Uterus (tissue), 4 donors: ENCODE results near the gene PCSK9. TPM values are rescaled to one million over a fixed set of nuclear protein-coding genes. Genes with fewer than 3 reads are reported as not detected.

Experiments used
- DNase-seq, 2 donors: peaks; one replicate each; pipeline ENCODE4 v3.0.0-alpha.2; 2019 to 2020
- H3K27ac ChIP-seq, 2 donors: fragments of 200-600 bp; sonication (generic); 1 replicate in 1 of 2; 2 replicates in 1 of 2; pipeline ENCODE4 v1.5.1; 2016 to 2018
- H3K27me3 ChIP-seq, 2 donors: fragments of 200-600 bp; sonication (generic); one replicate each; pipeline ENCODE4 v1.5.1; 2018 to 2019; ENCODE audit warnings: control low read depth in 1 of 2
- H3K36me3 ChIP-seq, 2 donors: fragments of 200-600 bp; sonication (generic); one replicate each; pipeline ENCODE4 v1.5.1; 2019; ENCODE audit warnings: control low read depth in 1 of 2
- H3K4me1 ChIP-seq, 2 donors: fragments of 200-600 bp; sonication (generic); one replicate each; pipeline ENCODE4 v1.5.1; 2018 to 2019; ENCODE audit warnings: control low read depth in 1 of 2
- H3K4me3 ChIP-seq, 2 donors: fragments of 200-600 bp; sonication (generic); 1 replicate in 1 of 2; 2 replicates in 1 of 2; pipeline ENCODE4 v1.5.1; 2018 to 2019; ENCODE audit warnings: mild to moderate bottlenecking in 1 of 2
- H3K9me3 ChIP-seq, 2 donors: fragments of 200-600 bp; sonication (generic); one replicate each; pipeline ENCODE4 v1.5.1; 2019; ENCODE audit warnings: control low read depth in 1 of 2
- CTCF ChIP-seq, 4 experiments: fragments of 200-600 bp in 2 of 4; fragments of 450-650 bp in 2 of 4; sonication (generic) in 2 of 4; IDR thresholded peaks; one replicate each; pipeline ENCODE4 v1.5.1; 2016 to 2019; ENCODE audit warnings: antibody characterized with exemption in 4 of 4, mild to moderate bottlenecking in 2 of 4, moderate library complexity in 1 of 4
- POLR2A ChIP-seq, 2 donors: fragments of 450-650 bp; IDR thresholded peaks; one replicate each; pipeline ENCODE4 v1.6.1; 2016; ENCODE audit warnings: antibody characterized with exemption in 2 of 2, mild to moderate bottlenecking in 1 of 2, moderate library complexity in 1 of 2
- intact Hi-C: fragments of 100-400 bp; cut with DNase I; formaldehyde crosslinking; loops from one replicate; pipeline ENCODE4 v1.15.1; 2023; ENCODE audit warnings: low total_unique reads
- total RNA-seq, 4 donors: library from RNA; depleted of rRNA in 3 of 4; stranded (reverse); fragments of >200 nt in 3 of 4; gene quantifications; one replicate each; pipeline versions ENCODE4 v1.1.0 to v1.2.4, GENCODE V29; 2014 to 2023
- donor health status: DM: yes; HTN: yes; CAD: no.

Gene PCSK9
- total RNA-seq, 4 donors from 2014 or later: 2.9 TPM; not detected in 3

- Histone ChIP-seq H3K36me3 (no peaks in the 10 kb centered on the region), H3K4me1 (no peaks in the 10 kb centered on the region), H3K27ac (no peak overlapping the region), H3K27me3 (no peaks in the 10 kb centered on the region), H3K4me3 (no peak overlapping the region), H3K9me3 (no peaks in the 10 kb centered on the region)
- DNase-seq: no peak
- no peak for TF ChIP-seq POLR2A (IDR thresholded peaks at IDR 0.05)
- TF ChIP-seq CTCF (IDR thresholded peaks at IDR 0.05): no peak
- intact Hi-C loops: no loop called here
Measured at GRCh38 chr1:55073187-55073916, 34.0 kb downstream of the PCSK9 start.

- no peaks in the 10 kb centered on the region for H3K36me3 ChIP-seq
- no peak for DNase-seq
- no peaks in the 10 kb centered on the region for H3K4me1 ChIP-seq
- no peak overlapping the region for H3K4me3 ChIP-seq
- TF ChIP-seq POLR2A (IDR thresholded peaks at IDR 0.05) (no peak), CTCF (IDR thresholded peaks at IDR 0.05) (no peak)
- no peak overlapping the region for H3K27ac ChIP-seq
- intact Hi-C loops: no loop called here
- H3K9me3 ChIP-seq: no peaks in the 10 kb centered on the region
- no peaks in the 10 kb centered on the region for H3K27me3 ChIP-seq
Measured at GRCh38 chr1:55074455-55074854, 35.1 kb downstream of the PCSK9 start.

- Histone ChIP-seq H3K4me3 (no peak overlapping the region), H3K36me3 (no peaks in the 10 kb centered on the region), H3K27me3 (no peaks in the 10 kb centered on the region), H3K4me1 (no peaks in the 10 kb centered on the region), H3K9me3 (no peaks in the 10 kb centered on the region), H3K27ac (no peak overlapping the region)
- no peak for DNase-seq
- TF ChIP-seq POLR2A (IDR thresholded peaks at IDR 0.05): no peak
- no peak for TF ChIP-seq CTCF (IDR thresholded peaks at IDR 0.05)
- intact Hi-C loops: no loop called here
Measured at GRCh38 chr1:55076356-55076755, 37.0 kb downstream of the PCSK9 start.

GRCh38 chr1:55078470-55078869 is 39.1 kb downstream of the PCSK9 start:
- no peaks in the 10 kb centered on the region for H3K36me3 ChIP-seq
- no peak for DNase-seq
- H3K27me3 ChIP-seq: no peaks in the 10 kb centered on the region
- H3K4me3 ChIP-seq: no peak overlapping the region
- intact Hi-C loops: no loop called here
- TF ChIP-seq POLR2A (IDR thresholded peaks at IDR 0.05): no peak
- TF ChIP-seq CTCF (IDR thresholded peaks at IDR 0.05): no peak
- no peaks in the 10 kb centered on the region for H3K4me1 ChIP-seq
- H3K27ac ChIP-seq: no peak overlapping the region
- no peaks in the 10 kb centered on the region for H3K9me3 ChIP-seq

- DNase-seq: no peak
- Histone ChIP-seq H3K4me1 (no peaks in the 10 kb centered on the region), H3K27me3 (no peaks in the 10 kb centered on the region), H3K4me3 (no peak overlapping the region), H3K9me3 (no peaks in the 10 kb centered on the region), H3K36me3 (no peaks in the 10 kb centered on the region), H3K27ac (no peak overlapping the region)
- intact Hi-C loops: no loop called here
- no peak for TF ChIP-seq POLR2A (IDR thresholded peaks at IDR 0.05)
- TF ChIP-seq CTCF (IDR thresholded peaks at IDR 0.05): no peak
Measured at GRCh38 chr1:55079651-55080050, 40.3 kb downstream of the PCSK9 start.
